GM21619 (cell line): ENCODE results near the gene ACTL6B.

Experiments
- ATAC-seq: cut with Tn5 transposase; IDR thresholded peaks from one replicate; pipeline ENCODE4 v1.9.1; 2021; ENCODE audit not compliant: unreplicated experiment

ACTL6B gene

DNA sequence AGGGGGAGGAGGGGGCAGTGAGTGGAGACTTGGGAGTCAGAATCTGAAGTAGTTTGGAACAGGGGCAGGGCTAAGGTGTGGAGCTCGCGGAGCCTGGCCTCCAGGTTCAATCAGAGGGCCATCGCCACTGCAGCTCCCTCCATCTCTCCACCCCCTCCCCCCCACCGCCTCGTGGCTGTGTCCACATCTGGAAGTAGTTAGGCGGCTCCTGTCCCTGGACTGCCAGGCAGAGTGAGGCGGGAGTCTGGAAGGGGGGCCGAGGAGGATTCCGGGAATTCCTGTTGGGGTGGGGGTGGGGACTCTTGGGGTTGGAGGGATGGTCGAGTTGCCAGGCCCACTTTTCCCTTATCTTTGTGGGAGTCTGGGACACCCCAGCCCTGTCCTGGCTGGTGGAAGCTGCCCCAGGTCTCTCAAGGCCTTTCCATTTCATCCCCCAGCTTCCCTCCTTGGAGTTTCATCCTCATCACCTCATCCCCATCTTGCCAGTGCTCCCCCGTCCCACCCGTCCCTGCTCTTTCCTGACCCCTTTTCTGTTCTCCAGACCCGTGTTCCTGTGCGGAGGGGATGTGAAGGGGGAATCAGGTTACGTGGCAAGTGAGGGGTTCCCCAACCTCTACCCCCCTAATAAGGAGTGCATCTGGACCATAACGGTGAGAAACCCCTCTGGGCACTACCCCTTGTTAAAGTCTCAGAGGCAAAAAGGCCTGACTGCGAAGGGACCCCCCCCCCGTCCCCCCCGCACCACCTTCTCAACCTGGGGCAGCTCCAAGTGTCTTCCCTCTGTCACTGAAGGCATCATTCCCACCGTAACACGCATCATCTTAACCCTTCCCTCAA lies 53.1 kb downstream of the ACTL6B start:
- no peak for ATAC-seq

DNA sequence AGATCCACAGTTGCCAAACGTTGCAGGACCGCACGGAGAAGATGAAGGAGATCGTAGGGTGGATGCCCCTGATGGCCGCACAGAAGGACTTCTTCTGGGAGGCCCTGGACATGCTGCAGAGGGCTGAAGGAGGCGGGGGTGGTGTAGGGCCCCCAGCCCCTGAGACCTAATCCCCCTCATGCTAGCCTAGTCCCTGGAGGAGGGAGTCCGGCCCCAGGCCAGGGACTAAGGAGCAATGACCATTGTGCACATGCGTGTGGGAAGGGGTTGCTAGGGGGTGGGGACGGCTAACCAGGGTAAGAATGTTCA lies 55.6 kb downstream of the ACTL6B start:
- no peak for ATAC-seq

GRCh38 chr7:100599911-100600729 lies 56.1 kb downstream of the ACTL6B start:
- no peak for ATAC-seq

- ATAC-seq = no peak
Measured at GRCh38 chr7:100598425-100598824, 57.8 kb downstream of the ACTL6B start.

GRCh38 chr7:100595188-100595587 lies 61.1 kb downstream of the ACTL6B start:
- ATAC-seq = no peak
